GM19240 (cell line): ENCODE measurements around the gene TCP11.
"Not testable (repeated sequence)": the region's sequence is repeated elsewhere in the genome, so short reads cannot be mapped to it uniquely, and the experiment has no call there.

ENCODE experiments used
- DNase-seq: peaks from one replicate; pipeline ENCODE4 v3.0.0; 2011; ENCODE audit warnings: low spot score; ENCODE audit not compliant: insufficient read length

TCP11 gene

DNA sequence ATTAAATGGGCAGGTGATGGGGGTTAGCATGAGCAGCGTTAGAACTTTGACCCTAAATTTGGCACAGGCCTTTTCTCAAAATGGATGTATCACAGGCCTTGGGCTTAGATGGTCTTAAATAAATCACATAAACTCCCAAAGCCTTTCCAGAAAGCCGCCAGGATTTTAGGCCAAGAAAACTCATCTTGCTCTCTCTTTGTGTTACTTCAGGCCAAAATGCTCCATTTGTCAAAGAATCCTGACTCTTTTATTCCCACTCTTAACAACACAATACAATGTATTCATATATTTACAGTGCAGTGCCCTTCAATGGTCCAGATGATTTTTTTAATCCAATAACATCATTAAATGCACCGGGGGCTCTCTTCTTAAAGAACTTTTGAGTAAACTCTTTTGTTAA lies 5.9 kb upstream of the TCP11 start:
- no peak for DNase-seq

DNA sequence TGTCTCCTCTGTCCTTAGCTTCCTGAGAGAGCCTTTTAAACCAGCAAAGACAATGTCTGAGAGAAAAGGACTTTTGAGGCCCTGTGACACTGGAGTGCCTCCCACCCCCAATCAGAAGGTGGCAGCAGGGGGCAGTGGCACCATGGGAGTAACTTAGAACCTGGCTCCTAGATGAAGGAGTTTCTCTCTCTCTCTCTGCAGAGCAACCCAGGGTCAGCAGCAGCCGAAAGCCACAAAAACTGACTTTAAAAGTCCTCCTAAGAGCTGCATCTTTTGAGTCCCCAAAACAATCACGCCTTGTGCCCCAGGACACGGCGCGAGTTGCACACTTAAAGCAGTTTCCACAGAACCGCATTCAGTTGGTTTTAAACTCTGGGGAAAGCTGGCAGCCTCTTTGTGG lies 5.3 kb upstream of the TCP11 start:
- DNase-seq, result no peak

DNA sequence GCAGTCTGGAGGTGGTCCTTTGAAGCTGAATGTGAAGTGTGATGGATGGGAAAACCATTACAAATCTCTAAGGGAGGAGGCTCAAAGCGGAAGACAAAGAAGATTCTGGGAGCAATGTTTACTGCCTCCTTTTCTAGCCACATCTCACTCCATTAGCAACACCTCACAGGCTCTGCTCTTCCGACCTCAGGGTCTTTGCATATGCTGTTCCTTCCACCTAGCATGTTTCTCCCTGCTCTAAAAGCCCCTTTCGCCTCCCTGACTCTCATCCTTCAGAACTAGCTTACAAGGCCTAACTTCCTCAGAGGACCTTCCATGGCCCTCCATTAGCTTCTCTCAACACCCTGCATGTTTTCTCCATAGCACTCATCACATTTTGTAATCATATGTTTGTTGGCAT lies 4.6 kb upstream of the TCP11 start:
- DNase-seq, result no peak

DNA sequence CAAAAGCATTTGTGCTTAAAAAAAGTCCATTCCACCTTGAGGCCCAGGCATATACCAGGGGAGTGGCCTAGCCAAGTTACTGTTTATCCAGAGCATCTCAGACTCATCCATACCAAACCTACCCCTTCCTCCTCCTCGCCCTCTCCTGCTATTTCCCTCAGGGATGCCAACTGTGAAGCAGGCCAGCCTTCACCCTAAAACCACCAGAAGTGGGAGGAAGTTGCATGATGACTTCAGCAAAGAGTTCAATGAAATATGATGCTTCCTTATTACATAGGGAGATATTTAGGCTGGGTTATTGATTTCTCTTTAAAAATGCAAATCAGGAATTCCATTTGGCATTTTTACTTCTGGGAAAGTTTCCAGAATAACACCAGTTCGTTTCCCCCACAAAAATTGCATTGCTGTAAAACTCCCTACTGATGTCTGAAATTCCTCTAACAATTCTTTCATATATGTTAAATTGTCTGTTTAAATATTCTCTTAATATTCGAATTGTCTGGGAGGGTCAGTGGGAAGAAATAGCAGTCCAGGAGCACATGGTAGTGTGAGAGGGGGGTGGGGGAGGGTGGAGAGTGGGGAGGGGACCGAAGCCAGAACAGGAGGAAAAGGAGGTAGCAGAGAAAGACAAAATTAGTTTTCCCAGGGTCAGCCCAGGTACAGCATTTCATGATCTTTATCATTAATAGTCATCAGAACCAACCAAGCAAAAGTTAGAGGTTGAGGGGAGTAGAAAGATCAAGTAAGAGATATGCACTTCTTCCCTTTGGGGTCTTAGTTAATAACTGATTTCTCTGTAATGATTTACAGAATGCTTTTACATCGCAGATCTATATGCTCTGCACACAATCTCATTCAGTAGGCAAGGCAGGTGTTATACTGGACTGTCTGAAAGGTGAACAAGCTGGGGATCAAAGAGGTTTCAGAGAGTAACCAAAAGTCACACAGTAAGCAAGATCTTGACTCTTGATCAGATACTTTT lies 1.7 kb upstream of the TCP11 start:
- no peak for DNase-seq

DNA sequence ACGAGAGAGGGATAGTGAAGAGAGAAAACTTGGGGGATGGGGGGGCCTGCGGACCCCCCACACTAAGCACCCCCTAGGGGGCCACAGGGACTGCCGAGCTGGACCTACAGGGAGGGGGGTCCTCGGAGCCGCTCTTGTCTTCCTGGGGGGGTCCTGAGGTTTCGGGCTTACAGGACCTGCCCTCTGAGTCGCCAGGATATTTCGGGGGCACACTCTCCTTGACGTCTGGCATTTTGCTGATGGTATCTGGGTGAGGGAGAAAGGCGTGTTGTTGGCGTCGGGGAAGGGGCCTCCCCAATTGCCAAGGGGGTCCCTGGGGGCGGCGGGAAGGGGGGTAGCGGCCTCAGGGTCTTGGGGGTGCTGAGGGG lies 516 bp downstream of the TCP11 start:
- DNase-seq, result no peak

DNA sequence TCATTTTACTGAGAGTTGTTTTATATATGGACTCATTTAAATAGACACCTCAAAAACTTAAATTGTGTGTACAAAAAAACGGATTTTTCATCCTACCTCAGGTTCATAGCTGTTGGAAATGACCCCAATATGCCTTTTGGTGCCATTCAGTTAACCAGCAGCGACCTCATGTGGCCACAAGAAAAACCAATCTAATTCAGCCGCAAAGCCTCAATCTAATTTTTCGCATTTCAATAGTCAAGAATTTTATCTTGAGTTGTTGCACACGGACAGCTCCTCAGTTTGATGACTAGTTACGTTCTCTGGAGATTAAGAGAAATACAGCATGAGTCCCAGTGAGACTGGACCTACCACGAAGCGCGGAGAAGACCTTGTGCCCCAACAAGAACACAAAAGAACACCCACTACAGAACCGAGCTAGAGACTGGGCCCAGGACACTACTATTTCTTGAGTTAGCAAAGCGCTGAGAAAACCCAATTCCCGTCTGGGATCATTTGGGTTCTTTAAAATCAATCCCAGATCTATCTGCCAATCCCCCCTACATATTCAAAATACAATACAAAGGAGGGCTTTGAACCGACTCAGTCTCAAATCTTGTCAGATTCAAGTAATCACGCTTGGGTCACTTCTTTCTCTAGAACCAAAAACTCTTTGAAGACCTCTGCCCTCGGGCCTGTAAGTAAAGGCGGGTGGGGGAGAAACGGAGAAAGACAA lies 1.1 kb downstream of the TCP11 start:
- no peak for DNase-seq

DNA sequence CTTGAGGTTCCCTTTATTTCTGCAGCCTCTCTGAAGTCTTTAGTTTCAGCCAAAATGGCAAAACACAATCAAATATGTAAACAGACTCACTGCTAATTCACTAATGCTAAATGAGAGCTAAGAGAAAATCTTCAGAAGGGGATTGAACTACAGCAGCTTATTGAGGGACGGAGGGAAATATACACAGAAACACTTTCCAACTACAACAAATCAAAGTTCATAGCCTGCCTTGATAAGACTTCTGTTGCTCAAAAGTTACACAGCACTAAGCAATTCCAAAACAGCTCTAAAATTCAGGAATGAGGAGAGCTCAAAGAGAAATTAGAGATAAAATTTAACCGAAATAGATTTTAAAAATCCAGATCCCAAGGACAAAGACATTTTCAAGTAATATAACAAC lies 1.7 kb downstream of the TCP11 start:
- no peak for DNase-seq

DNA sequence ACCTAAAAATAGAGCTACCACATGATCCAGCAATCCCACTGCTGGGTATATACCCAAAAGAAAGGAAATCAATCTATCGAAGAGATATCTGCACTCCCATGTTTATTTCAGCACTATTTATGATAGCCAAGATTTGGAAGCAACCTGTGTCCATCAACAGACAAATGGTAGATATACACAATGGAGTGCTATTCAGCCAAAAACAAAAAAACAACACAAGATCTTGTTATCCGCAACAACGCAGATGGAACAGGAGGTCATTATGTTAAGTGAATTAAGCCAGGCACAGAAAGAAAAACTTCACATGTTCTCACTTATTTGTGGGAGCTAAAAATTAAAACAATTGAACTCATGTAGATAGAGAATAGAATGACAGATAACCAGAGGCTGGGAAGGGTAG lies 2.9 kb downstream of the TCP11 start:
- DNase-seq, result not testable (repeated sequence)

DNA sequence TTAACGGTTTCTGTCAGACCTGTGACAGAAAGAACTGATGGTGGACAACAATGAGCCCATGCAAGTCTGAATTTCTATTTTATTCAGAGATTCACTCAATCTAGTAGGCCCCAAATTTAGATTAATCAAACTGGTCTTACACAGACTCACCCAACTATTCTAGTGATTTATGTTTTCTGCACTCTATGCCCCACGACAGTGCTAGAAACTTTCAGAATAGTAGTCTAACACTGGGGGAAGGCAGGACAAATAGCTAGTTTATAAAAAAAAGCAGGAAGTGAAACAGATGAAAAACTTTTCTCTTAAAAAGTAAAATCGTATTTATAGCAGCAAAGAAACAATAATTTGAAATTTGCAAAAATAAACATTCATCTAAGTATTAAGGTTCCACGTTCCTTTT lies 5.0 kb downstream of the TCP11 start:
- DNase-seq, result no peak

DNA sequence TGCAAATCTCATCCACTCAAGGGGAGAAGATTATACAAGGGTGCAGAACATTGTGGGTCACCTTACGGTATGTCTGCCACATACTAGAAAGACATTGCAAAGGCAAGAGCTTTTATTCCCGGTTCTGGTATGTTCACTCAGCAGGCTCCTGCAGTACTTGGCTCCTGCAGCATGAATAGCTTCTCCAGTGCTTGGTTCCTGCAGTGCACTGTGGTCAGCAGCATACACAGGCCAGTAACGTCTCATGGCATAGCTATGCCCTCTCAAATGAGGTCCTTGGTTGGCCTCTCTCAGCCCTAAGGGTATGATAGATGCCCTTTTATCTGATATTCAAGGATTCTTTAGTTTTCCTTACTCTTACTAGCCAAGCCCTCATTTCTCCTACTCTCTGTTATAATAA lies 12.6 kb downstream of the TCP11 start:
- DNase-seq, result no peak

DNA sequence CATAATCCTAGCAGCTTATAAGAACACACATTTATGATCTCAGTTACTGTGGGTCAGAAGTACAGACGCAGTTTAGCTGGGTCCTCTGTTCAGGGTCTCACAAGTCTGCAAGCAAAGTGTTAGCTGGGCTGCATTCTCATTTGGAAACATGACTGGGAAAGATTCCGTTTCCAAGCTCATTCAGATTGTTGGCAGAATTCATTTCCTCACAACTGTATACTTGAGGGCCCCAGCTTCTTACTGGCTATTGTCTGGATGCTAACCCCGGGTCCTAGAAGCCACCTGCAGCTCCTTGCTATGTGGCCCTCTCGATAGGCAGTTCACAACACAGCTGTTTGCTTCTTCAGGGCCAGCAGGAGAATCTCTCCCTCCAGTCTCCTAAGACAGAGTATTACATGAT lies 13.1 kb downstream of the TCP11 start:
- no peak for DNase-seq

DNA sequence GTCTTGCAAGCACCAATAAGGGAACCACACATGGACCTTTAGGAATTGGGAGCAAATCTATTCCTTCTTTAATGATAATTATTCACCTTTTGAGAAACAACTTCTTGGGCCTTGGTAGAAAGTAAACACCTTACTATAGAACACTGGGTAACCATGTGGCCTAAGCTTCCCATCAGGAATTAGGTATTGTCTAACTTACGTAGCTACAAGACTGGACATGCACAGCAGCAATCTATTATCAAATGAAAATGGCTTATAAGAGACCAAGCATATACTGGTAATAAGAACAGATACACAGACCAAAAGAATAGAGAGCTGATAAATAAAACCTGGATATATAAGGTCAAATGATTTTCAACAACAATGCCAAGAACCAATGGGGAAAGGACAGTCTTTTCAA lies 16.8 kb downstream of the TCP11 start:
- DNase-seq, result no peak

DNA sequence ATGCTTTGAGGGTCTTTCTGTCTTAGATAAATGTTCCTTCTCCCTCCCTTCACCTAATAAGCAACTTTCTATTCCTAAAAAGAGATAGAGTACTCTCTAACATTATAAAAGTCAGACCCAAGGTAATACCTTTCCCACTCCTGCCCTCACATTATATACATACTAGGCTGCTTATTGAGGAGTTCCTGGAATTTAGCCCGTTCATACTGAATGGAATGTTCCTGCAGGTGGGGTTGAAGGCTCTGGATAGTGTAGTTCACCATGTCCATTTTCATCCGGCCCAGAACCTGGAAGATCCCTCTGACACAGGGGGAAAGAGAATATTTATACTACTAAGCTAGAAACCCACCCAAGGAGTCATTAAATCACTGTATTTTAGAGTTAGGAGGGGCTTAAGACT lies 20.4 kb downstream of the TCP11 start:
- no peak for DNase-seq

DNA sequence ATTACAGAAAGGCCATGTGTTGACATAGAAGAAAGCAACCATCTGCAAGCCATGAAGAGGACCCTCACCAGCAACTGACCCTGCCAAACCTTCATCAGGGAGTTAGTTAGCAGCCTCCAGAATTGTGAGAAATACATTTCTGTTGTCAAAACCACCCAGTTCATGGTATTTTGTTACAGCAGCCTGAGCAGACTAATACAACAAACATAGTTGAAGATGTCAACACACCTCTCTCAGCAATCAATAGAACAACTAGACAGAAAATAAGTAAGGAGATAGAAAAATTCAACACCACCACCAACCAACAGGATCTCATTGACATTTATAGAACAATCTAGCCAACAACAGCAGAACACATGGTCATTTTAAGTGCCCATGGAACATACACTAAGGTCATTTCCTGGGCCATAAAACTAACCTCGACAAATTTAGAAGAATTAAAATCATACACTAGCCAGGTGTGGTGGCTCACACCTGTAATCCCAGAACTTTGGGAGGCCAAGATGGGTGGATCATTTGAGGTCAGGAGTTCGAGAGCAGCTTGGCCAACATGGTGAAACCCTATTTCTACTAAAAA lies 32.7 kb downstream of the TCP11 start:
- DNase-seq, result no peak

DNA sequence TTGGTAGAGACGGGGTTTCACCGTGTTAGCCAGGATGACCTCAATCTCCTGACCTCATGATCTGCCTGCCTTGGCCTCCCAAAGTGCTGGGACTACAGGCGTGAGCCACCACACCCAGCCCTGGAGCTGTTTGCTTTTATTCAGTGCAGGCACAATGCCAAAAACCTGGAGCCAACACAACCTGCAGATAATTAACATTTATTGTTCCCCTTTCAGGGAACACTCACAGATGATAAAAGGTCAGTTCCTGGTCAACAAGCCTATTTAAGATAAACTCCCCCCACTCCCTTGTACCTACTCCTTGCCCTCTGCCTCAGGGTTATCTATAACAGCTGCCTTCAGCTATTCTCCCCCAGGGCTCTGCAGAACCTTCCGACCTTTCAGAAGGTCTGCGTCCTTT lies 33.4 kb downstream of the TCP11 start:
- DNase-seq, result not testable (repeated sequence)

DNA sequence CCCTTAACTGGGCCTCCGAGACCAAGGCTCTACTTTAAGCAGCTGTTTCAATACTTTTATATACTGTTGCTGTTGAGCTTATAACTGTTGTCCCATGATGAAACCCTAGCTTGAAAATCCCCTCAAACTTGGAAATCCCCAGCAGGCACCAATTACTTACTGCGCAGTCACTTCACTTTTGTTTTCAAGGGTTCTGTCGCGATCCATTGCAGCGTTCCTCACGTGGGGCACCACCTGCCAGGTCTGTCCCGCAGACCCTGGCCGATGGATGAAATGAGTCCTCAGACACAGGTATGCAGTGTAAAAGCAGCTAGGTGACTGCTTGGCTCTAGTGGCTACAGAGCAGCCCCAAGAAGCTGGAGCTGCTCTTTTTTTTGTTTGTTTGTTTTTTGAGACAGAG lies 33.9 kb downstream of the TCP11 start:
- DNase-seq, result not testable (repeated sequence)

DNA sequence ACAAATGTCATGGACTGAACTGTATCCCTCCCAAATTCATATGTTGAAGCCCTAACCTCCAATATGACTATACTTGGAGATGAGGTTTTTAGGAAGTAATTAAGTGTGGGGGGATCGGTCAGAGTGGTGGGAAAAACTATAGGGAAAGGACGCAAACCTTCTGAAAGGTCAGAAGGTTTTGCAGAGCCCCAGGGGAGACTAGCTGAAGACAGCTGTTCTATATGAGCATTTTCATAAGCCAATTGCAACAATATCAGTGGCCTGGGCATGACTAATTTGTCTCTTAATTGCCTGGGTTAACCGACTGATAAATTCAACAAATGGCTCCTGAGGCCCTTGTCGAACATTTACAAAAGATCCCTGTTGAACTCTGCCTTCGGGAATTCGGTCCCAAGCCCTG lies 35.1 kb downstream of the TCP11 start:
- DNase-seq, result not testable (repeated sequence)

DNA sequence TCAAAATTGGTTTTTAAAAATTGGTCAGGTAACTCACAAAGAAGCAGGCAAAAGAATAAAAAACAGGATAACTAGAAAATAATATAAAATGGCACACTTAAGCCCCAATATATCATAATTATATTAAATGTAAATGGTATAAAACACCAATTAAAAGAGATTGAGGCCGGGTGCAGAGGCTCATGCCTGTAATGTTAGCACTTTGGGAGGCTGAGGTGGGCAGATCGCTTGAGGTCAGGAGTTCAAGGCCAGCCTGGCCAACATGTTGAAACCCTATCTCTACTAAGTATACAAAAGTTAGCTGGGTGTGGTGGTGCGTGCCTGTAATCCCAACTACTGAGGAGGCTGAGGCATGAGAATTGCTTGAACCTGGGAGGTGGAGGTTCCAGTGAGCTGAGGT lies 36.1 kb downstream of the TCP11 start:
- DNase-seq, result no peak

DNA sequence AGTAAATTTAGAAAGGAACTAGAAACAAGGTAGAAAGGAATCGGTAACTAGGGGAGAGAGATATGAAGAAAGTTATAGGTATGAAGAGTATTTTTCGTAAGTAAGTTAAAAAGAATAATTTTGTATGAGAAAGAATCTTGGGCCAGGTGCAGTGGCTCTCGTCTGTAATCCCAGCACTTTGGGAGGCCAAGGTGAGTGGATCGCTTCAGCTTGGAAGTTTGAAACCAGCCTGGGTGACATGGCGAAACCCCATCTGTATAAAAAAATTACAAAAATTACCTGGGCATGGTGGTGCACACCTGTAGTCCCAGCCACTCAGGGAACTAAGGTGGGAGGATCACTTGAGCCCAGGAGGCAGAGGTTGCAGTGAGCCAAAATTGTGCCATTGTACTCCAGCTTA lies 42.0 kb downstream of the TCP11 start:
- no peak for DNase-seq

DNA sequence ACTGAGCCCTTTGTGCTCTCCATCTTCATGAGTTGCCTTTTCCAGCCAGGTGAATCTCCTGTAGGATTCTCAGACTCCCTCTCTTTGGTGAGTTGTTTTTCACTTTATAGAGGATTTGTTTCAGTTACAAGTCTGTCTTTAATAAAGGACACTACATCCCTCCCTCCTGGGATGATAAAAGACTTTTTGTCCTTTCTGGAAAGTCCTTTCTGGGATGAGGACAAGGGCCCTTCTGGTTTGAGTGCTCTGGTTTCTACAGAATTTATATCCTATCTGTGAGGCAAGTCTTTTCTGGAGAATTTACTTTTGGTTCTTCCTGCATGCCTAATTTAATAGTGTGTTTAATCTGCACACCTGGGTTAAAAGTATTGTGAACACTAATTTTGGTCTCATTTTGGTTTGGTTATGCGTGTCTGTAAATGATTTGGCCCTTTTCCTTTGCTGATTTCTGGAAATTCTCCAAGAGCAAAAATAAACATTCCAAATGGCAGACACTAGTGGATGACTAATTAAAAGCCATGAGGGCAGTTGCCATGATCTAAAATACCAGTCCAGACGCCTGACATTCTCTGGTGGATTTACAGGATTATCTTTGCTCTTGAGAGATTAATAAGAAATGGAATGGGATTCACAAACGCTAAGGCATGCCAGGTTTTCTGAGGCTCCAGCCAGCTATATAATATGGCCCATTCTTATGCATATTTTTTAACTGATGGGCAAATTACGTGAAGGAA lies 44.8 kb downstream of the TCP11 start:
- DNase-seq, result no peak

DNA sequence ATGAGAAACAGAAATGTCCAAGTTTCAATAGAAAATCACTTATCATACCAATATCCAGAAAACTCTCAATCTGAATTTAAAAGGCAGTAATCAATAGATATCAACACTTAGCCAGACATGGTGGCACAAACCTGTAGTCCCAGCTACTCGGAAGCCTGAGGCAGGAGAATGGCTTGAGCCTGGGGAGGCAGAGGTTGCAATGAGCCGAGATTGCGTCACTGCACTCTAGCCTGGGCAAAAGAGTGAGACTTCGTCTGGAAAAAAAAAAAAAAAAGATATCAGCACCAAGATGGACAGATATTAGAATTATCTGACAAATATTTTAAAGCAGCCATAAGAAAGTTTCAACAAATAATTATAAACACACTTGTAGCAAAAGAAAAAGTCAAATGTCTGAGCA lies 47.0 kb downstream of the TCP11 start:
- no peak for DNase-seq

DNA sequence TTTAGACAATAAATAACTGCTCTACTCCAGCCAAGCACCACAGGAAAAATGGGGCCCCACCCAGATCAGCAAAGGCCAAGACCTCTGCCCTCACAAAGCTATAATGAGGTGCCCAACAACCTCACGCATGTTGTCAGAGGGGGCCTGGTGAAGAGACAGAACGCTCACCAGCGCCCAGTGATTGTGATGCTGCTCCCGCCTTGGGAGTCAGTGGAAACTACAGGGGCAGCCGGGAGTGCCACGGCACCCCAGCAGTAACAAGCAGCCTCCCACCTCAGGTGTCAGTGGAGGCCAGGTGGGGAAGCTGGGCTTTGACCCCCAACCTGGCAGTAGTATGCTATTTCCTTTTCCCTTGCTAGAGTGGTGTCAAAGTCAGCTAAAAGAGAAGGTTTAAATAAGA lies 47.4 kb downstream of the TCP11 start:
- no peak for DNase-seq
